HG03378 (cell line): ENCODE results near the gene MEF2C.

Experiments
- ATAC-seq: cut with Tn5 transposase; IDR thresholded peaks from one replicate; pipeline ENCODE4 v1.9.1; 2021; ENCODE audit warnings: mild to moderate bottlenecking, moderate library complexity; ENCODE audit not compliant: unreplicated experiment

MEF2C gene

GRCh38 chr5:88691945-88692868, 190.8 kb downstream of the MEF2C start:
- ATAC-seq: no peak

- ATAC-seq: peak; percentile 15
Observed at GRCh38 chr5:88691230-88691582, 191.8 kb downstream of the MEF2C start.

GRCh38 chr5:88690409-88691229, 192.4 kb downstream of the MEF2C start:
- ATAC-seq: peak; percentile 87

- ATAC-seq: no peak
Observed at GRCh38 chr5:88689668-88690408, 193.1 kb downstream of the MEF2C start.

GRCh38 chr5:88688984-88689667, 193.9 kb downstream of the MEF2C start:
- ATAC-seq: no peak

- ATAC-seq: no peak
Observed at GRCh38 chr5:88688156-88688983, 194.6 kb downstream of the MEF2C start.

GRCh38 chr5:88687373-88687911, 195.5 kb downstream of the MEF2C start:
- no peak for ATAC-seq

GRCh38 chr5:88686726-88687125, 196.3 kb downstream of the MEF2C start:
- ATAC-seq: no peak

GRCh38 chr5:88685591-88686541, 197.1 kb downstream of the MEF2C start:
- ATAC-seq: no peak

GRCh38 chr5:88683506-88684135, 199.4 kb downstream of the MEF2C start:
- peak; percentile 52 for ATAC-seq

- ATAC-seq: no peak
Observed at GRCh38 chr5:88682881-88683361, 200.1 kb downstream of the MEF2C start.

- ATAC-seq: no peak
Observed at GRCh38 chr5:88682131-88682530, 200.9 kb downstream of the MEF2C start.

GRCh38 chr5:88681211-88681803, 201.7 kb downstream of the MEF2C start:
- ATAC-seq: no peak

- peak; percentile 62 for ATAC-seq
Observed at GRCh38 chr5:88680253-88681132, 202.5 kb downstream of the MEF2C start.

- no peak for ATAC-seq
Observed at GRCh38 chr5:88679638-88680037, 203.3 kb downstream of the MEF2C start.

GRCh38 chr5:88678770-88679381, 204.1 kb downstream of the MEF2C start:
- ATAC-seq: no peak
